PC-3 (cell line): ENCODE results near the gene PPL.

ENCODE experiments used
- CTCF ChIP-seq: fragments of 300-600 bp; sonication (generic); conservative IDR thresholded peaks from 2 replicates; pipeline ENCODE4 v1.5.1; 2017; ENCODE audit warnings: antibody characterized with exemption, low read depth, mild to moderate bottlenecking, low read length
- EZH2 ChIP-seq: fragments of 300-600 bp; sonication (generic); IDR thresholded peaks from one replicate; pipeline ENCODE4 v1.6.1; 2017; ENCODE audit warnings: antibody characterized with exemption, mild to moderate bottlenecking, low read length; ENCODE audit not compliant: unreplicated experiment
- EZH2phosphoT487 ChIP-seq: fragments of 300-600 bp; sonication (generic); IDR thresholded peaks from 2 replicates; pipeline ENCODE4 v1.6.1; 2018; ENCODE audit warnings: mild to moderate bottlenecking, antibody characterized with exemption, low read length, borderline replicate concordance

- no peak for TF ChIP-seq EZH2
- no peak for TF ChIP-seq CTCF
- no peak for TF ChIP-seq EZH2phosphoT487
Measured at GRCh38 chr16:4891097-4891885, 45.7 kb downstream of the PPL start.
